SK-N-SH (cell line): Measurements from ENCODE around the gene DENND6B. TPM values are rescaled to one million over a fixed set of nuclear protein-coding genes. Genes with fewer than 3 reads are reported as not detected.
A peak's percentile ranks its signal among the peaks of the same experiment; 100 is the strongest.

Experiments used
- CTCF ChIA-PET: fragments of 300-600, 350-600 bp; formaldehyde crosslinking; extraction: SDS; loops from one replicate; lab custom pipeline; 2021; lab: Yijun Ruan, JAX
- POLR2A ChIA-PET: fragments of 350-600 bp; sonication (Branson Sonifier 250); formaldehyde crosslinking; extraction: SDS; loops from one replicate; lab custom pipeline; 2020; ENCODE audit warnings: antibody characterized with exemption, inconsistent platforms; lab: Yijun Ruan, JAX
- DNase-seq: peaks from one replicate; pipeline ENCODE4 v3.0.0; 2012
- H2AFZ ChIP-seq: fragments of 200-600 bp; sonication (generic); 2 replicates; pipeline ENCODE4 v1.8.1; 2016; ENCODE audit warnings: antibody characterized with exemption, mild to moderate bottlenecking, low read depth
- H3F3A ChIP-seq: fragments of 200-600 bp; sonication (generic); replicated peaks from 2 replicates; pipeline ENCODE3; 2016; ENCODE audit warnings: antibody characterized with exemption, mild to moderate bottlenecking; ENCODE audit not compliant: insufficient read depth
- H3K27ac ChIP-seq, 2 experiments: fragments of 200-500 bp in 1 of 2; fragments of 200-600 bp in 1 of 2; sonication (Bioruptor generic) in 1 of 2; sonication (generic), shearing (Covaris generic) in 1 of 2; 2 replicates each; pipeline versions ENCODE4 v1.5.1 to v1.6.1; 2014 to 2016; ENCODE audit warnings: low read depth in 2 of 2, inconsistent platforms in 1 of 2, low read length in 1 of 2, mild to moderate bottlenecking in 1 of 2, mixed read lengths in 1 of 2
- H3K27me3 ChIP-seq: fragments of 200-600 bp; sonication (generic), shearing (Covaris generic); 2 replicates; pipeline ENCODE4 v1.6.1; 2016; ENCODE audit warnings: mixed run types; ENCODE audit not compliant: insufficient read depth
- H3K36me3 ChIP-seq, 2 experiments: fragments of 200-500 bp in 1 of 2; fragments of 200-600 bp in 1 of 2; sonication (Bioruptor generic) in 1 of 2; sonication (generic) in 1 of 2; replicated peaks in 1 of 2; 2 replicates each; pipeline versions ENCODE3 to v1.5.1; 2014 to 2016; ENCODE audit warnings: low read length in 1 of 2, mild to moderate bottlenecking in 1 of 2; ENCODE audit not compliant: insufficient read depth in 2 of 2, control insufficient read depth in 1 of 2
- H3K4me1 ChIP-seq, 2 experiments: fragments of 200-500 bp in 1 of 2; fragments of 200-600 bp in 1 of 2; sonication (Bioruptor generic) in 1 of 2; sonication (generic), shearing (Covaris generic) in 1 of 2; 2 replicates each; pipeline versions ENCODE4 v1.5.1 to v1.6.1; 2014 to 2016; ENCODE audit warnings: low read depth in 1 of 2, low read length in 1 of 2, mixed run types in 1 of 2; ENCODE audit not compliant: insufficient read depth in 2 of 2, control insufficient read depth in 1 of 2
- H3K4me2 ChIP-seq: fragments of 200-600 bp; sonication (generic), shearing (Covaris generic); 2 replicates; pipeline ENCODE4 v1.6.1; 2017; ENCODE audit warnings: mixed run types
- H3K4me3 ChIP-seq, 2 experiments: fragments of 200-500 bp in 1 of 2; fragments of 200-600 bp in 1 of 2; sonication (Bioruptor generic) in 1 of 2; sonication (generic), shearing (Covaris generic) in 1 of 2; 2 replicates each; pipeline versions ENCODE4 v1.5.1 to v1.8.1; 2014 to 2016; ENCODE audit warnings: low read depth in 2 of 2, inconsistent platforms in 1 of 2, low read length in 1 of 2, mild to moderate bottlenecking in 1 of 2, mixed read lengths in 1 of 2, moderate library complexity in 1 of 2
- H3K79me2 ChIP-seq: fragments of 200-600 bp; sonication (generic); 2 replicates; pipeline ENCODE4 v1.8.1; 2017; ENCODE audit warnings: mild to moderate bottlenecking; ENCODE audit not compliant: insufficient read depth
- H3K9ac ChIP-seq: fragments of 200-600 bp; sonication (generic); 2 replicates; pipeline ENCODE4 v1.6.1; 2017; ENCODE audit warnings: mixed run types
- H3K9me2 ChIP-seq: fragments of 200-600 bp; sonication (generic); 2 replicates; pipeline ENCODE4 v1.6.1; 2017; ENCODE audit warnings: mixed run types
- H3K9me3 ChIP-seq: fragments of 200-600 bp; sonication (generic); 2 replicates; pipeline ENCODE4 v1.6.1; 2017; ENCODE audit warnings: mixed run types, mild to moderate bottlenecking, moderate library complexity
- H4K20me1 ChIP-seq: fragments of 200-600 bp; sonication (generic); 2 replicates; pipeline ENCODE4 v1.6.1; 2017; ENCODE audit warnings: mild to moderate bottlenecking, mixed run types; ENCODE audit not compliant: insufficient read depth
- ELF1 ChIP-seq: IDR thresholded peaks from 2 replicates; pipeline ENCODE4 v1.4.0; 2012
- EZH2phosphoT487 ChIP-seq: fragments of 200-600 bp; sonication (generic); IDR thresholded peaks from 2 replicates; pipeline ENCODE4 v1.6.1; 2017; ENCODE audit warnings: low read depth, mixed run types, mild to moderate bottlenecking, antibody characterized with exemption, moderate library complexity, borderline replicate concordance
- FOXJ3 ChIP-seq: sonication (generic); formaldehyde crosslinking; IDR thresholded peaks from 2 replicates; pipeline ENCODE4 v1.5.1; 2020; ENCODE audit warnings: mild to moderate bottlenecking, missing genetic modification reagents
- GATA2 ChIP-seq: sonication (generic); formaldehyde crosslinking; IDR thresholded peaks from 2 replicates; pipeline ENCODE4 v1.5.0; 2020; ENCODE audit warnings: mild to moderate bottlenecking, missing genetic modification reagents
- JUND ChIP-seq: IDR thresholded peaks from 2 replicates; pipeline ENCODE4 v1.4.0; 2012
- NFIC ChIP-seq: IDR thresholded peaks from 2 replicates; pipeline ENCODE4 v1.4.0; 2012; ENCODE audit warnings: borderline replicate concordance
- POLR2AphosphoS5 ChIP-seq: IDR thresholded peaks from 2 replicates; pipeline ENCODE4 v1.6.1; 2012; ENCODE audit warnings: low read depth, low read length
- RAD21 ChIP-seq: IDR thresholded peaks from 2 replicates; pipeline ENCODE4 v1.6.1; 2012; ENCODE audit warnings: mild to moderate bottlenecking, low read length
- RCOR1 ChIP-seq: fragments of 150-350 bp; IDR thresholded peaks from 2 replicates; pipeline ENCODE4 v1.6.1; 2017; ENCODE audit warnings: antibody characterized with exemption, low read length
- SMC3 ChIP-seq: IDR thresholded peaks from 2 replicates; pipeline ENCODE4 v1.6.1; 2012; ENCODE audit warnings: low read depth, low read length, improper control_type of control experiment
- TAF1 ChIP-seq: IDR thresholded peaks from 2 replicates; pipeline ENCODE4 v1.6.1; 2012; ENCODE audit warnings: low read depth, mild to moderate bottlenecking, low read length, moderate library complexity, borderline replicate concordance
- ZBTB33 ChIP-seq: IDR thresholded peaks from 2 replicates; pipeline ENCODE4 v1.4.0; 2012; ENCODE audit warnings: low read depth, borderline replicate concordance
- WGBS: methylation state at CpG from one replicate; pipeline ENCODE4 v1.1.6; 2017; ENCODE audit warnings: low lambda C conversion rate; 5-methylcytosine and 5-hydroxymethylcytosine counted together
- polyA plus RNA-seq, 3 experiments: library from polyadenylated mRNA; depleted of rRNA; stranded (reverse); fragments of >200 nt; gene quantifications; 2 replicates each; pipeline ENCODE4 v1.2.3, GENCODE V29; 2012

DENND6B gene
- polyA plus RNA-seq, 1 of the 3 experiments (the other 2 are of a cell fraction) = 5.6 TPM

GRCh38 chr22:50275181-50276055 is 51.4 kb downstream of the DENND6B start:
- Histone ChIP-seq H3K4me3 (no peak overlapping the region), H2AFZ (no peak overlapping the region), H3K4me2 (no peak overlapping the region), H3K9me2 (no peaks in the 10 kb centered on the region), H3F3A (peaks cover 34% of the 10 kb centered on the region), H3K79me2 (no peaks in the 10 kb centered on the region), H3K27ac (no peak overlapping the region; a peak in 1 of 4 replicates), H3K36me3 (peaks cover 22 to 58% of the 10 kb centered on the region in 2 experiments), H3K9ac (no peak overlapping the region), H3K4me1 (peaks cover 7 to 13% of the 10 kb centered on the region in 2 experiments; a peak in 2 of 4 replicates), H3K9me3 (no peaks in the 10 kb centered on the region), H4K20me1 (peaks cover 27% of the 10 kb centered on the region; the same call in 1 of the 2 replicates), H3K27me3 (no peaks in the 10 kb centered on the region)
- 96% methylated on average over 29 of the region's 43 CpGs for WGBS
- TF ChIP-seq NFIC (no peak), SMC3 (no peak), JUND (no peak), POLR2AphosphoS5 (no peak), ZBTB33 (no peak), EZH2phosphoT487 (no peak), ELF1 (no peak)
- CTCF ChIA-PET = interaction anchor here (0.7 to 7.0 kb wide), 17 partner anchors 8 to 327 kb away, joined by 3 to 101 read pairs (median 7); partner anchors contain the start of genes DENND6B, MAPK12 and PPP6R2
- POLR2A ChIA-PET = no interaction called here
- DNase-seq = no peak

- DNase-seq = peak; percentile 57
- H3K36me3 ChIP-seq = peaks cover 21 to 51% of the 10 kb centered on the region in 2 experiments
- no peaks in the 10 kb centered on the region for H3K9me3 ChIP-seq
- no peak overlapping the region; a peak in 1 of 4 replicates for H3K27ac ChIP-seq
- H3K4me2 ChIP-seq = no peak overlapping the region
- WGBS = 85% methylated on average over 2 of the region's 7 CpGs
- H3K4me3 ChIP-seq = no peak overlapping the region
- no peaks in the 10 kb centered on the region for H3K9me2 ChIP-seq
- H3K79me2 ChIP-seq = no peaks in the 10 kb centered on the region
- H3F3A ChIP-seq = peaks cover 35% of the 10 kb centered on the region
- CTCF ChIA-PET = interaction anchor here (0.9 to 11.4 kb wide), 12 partner anchors 9 to 327 kb away, joined by 3 to 101 read pairs (median 9); partner anchors contain the start of genes DENND6B, HDAC10, MAPK12 and PPP6R2
- H3K27me3 ChIP-seq = no peaks in the 10 kb centered on the region
- H3K4me1 ChIP-seq = peaks cover 7 to 13% of the 10 kb centered on the region in 2 experiments; a peak in 2 of 4 replicates
- H3K9ac ChIP-seq = no peak overlapping the region
- TF ChIP-seq FOXJ3 (CRISPR knock-in tag) (no peak), GATA2 (CRISPR knock-in tag) (no peak), RAD21 (no peak), TAF1 (no peak), RCOR1 (no peak)
- no peak overlapping the region for H2AFZ ChIP-seq
- H4K20me1 ChIP-seq = peaks cover 27% of the 10 kb centered on the region; the same call in 1 of the 2 replicates
- POLR2A ChIA-PET = no interaction called here
These were observed 52.0 kb downstream of the DENND6B start for GRCh38 chr22:50274771-50275170.
